H1 (cell line): ENCODE measurements around the gene SPOP. TPM values are rescaled to one million over a fixed set of nuclear protein-coding genes. Genes with fewer than 3 reads are reported as not detected.
A peak's percentile ranks its signal among the peaks of the same experiment; 100 is the strongest.

ENCODE experiments used
- CTCF ChIA-PET: fragments of 300-600 bp; sonication (Branson Sonifier 250); formaldehyde crosslinking; loops from one replicate; lab custom pipeline; 2021; ENCODE audit not compliant: partially characterized antibody; lab: Charles Lee
- POLR2A ChIA-PET: fragments of 300-600 bp; sonication (Branson Sonifier 250); formaldehyde crosslinking; loops from one replicate; lab custom pipeline; 2021; ENCODE audit warnings: inconsistent platforms; ENCODE audit not compliant: partially characterized antibody; lab: Charles Lee
- DNase-seq, 2 experiments: peaks; one replicate each; pipeline versions ENCODE4 v3.0.0 to v3.0.0-alpha.2; 2010 to 2022; ENCODE audit warnings: low spot score in 2 of 2, low read depth in 1 of 2, mixed read lengths in 1 of 2
- FAIRE-seq: peaks from 2 replicates; lab custom pipeline; 2011; peaks lifted over from hg19 to GRCh38; lab: Jason Lieb, UNC
- H2AFZ ChIP-seq: 2 replicates; pipeline ENCODE4 v1.8.1; 2012; ENCODE audit warnings: low read length, inconsistent platforms
- H2AK5ac ChIP-seq: 2 replicates; pipeline ENCODE4 v1.6.1; 2013; ENCODE audit warnings: low read depth, low read length
- H2BK120ac ChIP-seq: replicated peaks from 2 replicates; pipeline ENCODE3; 2013; ENCODE audit warnings: low read depth, low read length, inconsistent platforms
- H2BK12ac ChIP-seq: 2 replicates; pipeline ENCODE4 v1.6.1; 2013; ENCODE audit warnings: low read depth, low read length
- H2BK15ac ChIP-seq: 2 replicates; pipeline ENCODE4 v1.6.1; 2013; ENCODE audit warnings: low read length
- H2BK20ac ChIP-seq: 2 replicates; pipeline ENCODE4 v1.6.1; 2013; ENCODE audit warnings: low read length
- H2BK5ac ChIP-seq: 2 replicates; pipeline ENCODE4 v1.6.1; 2013; ENCODE audit warnings: low read depth, low read length
- H3K14ac ChIP-seq: 2 replicates; pipeline ENCODE4 v1.6.1; 2013; ENCODE audit warnings: inconsistent platforms; ENCODE audit not compliant: insufficient read length
- H3K18ac ChIP-seq: 2 replicates; pipeline ENCODE4 v1.6.1; 2013; ENCODE audit warnings: low read length; ENCODE audit errors: extremely low read depth
- H3K23ac ChIP-seq: 2 replicates; pipeline ENCODE4 v1.6.1; 2013; ENCODE audit warnings: inconsistent platforms; ENCODE audit not compliant: insufficient read length
- H3K23me2 ChIP-seq: 2 replicates; pipeline ENCODE4 v1.6.1; 2013; ENCODE audit warnings: low read depth, low read length
- H3K27ac ChIP-seq: 2 replicates; pipeline ENCODE4 v1.6.1; 2011; ENCODE audit warnings: low read depth, low read length, inconsistent platforms
- H3K27me3 ChIP-seq, 4 experiments: replicated peaks in 1 of 4; 1 replicate in 1 of 4; 2 replicates in 3 of 4; pipeline versions ENCODE4 v1.6.1 to v1.8.1; 2011 to 2013; ENCODE audit warnings: low read length in 3 of 4, mild to moderate bottlenecking in 3 of 4, inconsistent platforms in 2 of 4, mixed read lengths in 2 of 4, moderate library complexity in 1 of 4; ENCODE audit not compliant: control insufficient read depth in 3 of 4, insufficient read depth in 3 of 4; ENCODE audit errors: extremely low read depth in 1 of 4
- H3K36me3 ChIP-seq, 4 experiments: 2 replicates each; pipeline versions ENCODE4 v1.6.1 to v1.8.1; 2011 to 2013; ENCODE audit warnings: mild to moderate bottlenecking in 4 of 4, low read length in 3 of 4, moderate library complexity in 2 of 4, control low read depth in 1 of 4, inconsistent platforms in 1 of 4; ENCODE audit not compliant: insufficient read depth in 4 of 4, control insufficient read depth in 2 of 4
- H3K4ac ChIP-seq: replicated peaks from 2 replicates; pipeline ENCODE3; 2013; ENCODE audit warnings: low read length, low read depth, mixed read lengths, inconsistent platforms; ENCODE audit not compliant: insufficient read length
- H3K4me1 ChIP-seq, 4 experiments: replicated peaks in 1 of 4; 1 replicate in 1 of 4; 2 replicates in 3 of 4; pipeline versions ENCODE4 v1.6.1 to v1.8.1; 2011 to 2013; ENCODE audit warnings: low read length in 3 of 4, inconsistent platforms in 2 of 4, mixed read lengths in 1 of 4; ENCODE audit not compliant: insufficient read depth in 4 of 4, control insufficient read depth in 3 of 4
- H3K4me2 ChIP-seq, 2 experiments: 2 replicates each; pipeline versions ENCODE4 v1.6.1 to v1.8.1; 2011 to 2013; ENCODE audit warnings: low read depth in 2 of 2, low read length in 2 of 2, control low read depth in 1 of 2, inconsistent platforms in 1 of 2, mild to moderate bottlenecking in 1 of 2; ENCODE audit not compliant: insufficient read depth in 1 of 2
- H3K4me3 ChIP-seq, 4 experiments: fragments of 200-600, 300-600 bp in 1 of 4; sonication (generic), shearing (Covaris generic), sonication (Bioruptor Twin) in 1 of 4; 2 replicates each; pipeline versions ENCODE4 v1.5.1 to v1.8.1; 2011 to 2016; ENCODE audit warnings: low read length in 4 of 4, low read depth in 3 of 4, control low read depth in 2 of 4, inconsistent platforms in 2 of 4, mild to moderate bottlenecking in 2 of 4, mixed read lengths in 1 of 4, moderate library complexity in 1 of 4; ENCODE audit not compliant: insufficient read depth in 2 of 4; ENCODE audit errors: extremely low read depth in 1 of 4
- H3K56ac ChIP-seq: replicated peaks from 2 replicates; pipeline ENCODE3; 2013; ENCODE audit warnings: low read depth, mild to moderate bottlenecking, mixed read lengths, low read length, inconsistent platforms; ENCODE audit not compliant: insufficient read length
- H3K79me1 ChIP-seq: 2 replicates; pipeline ENCODE4 v1.6.1; 2013; ENCODE audit warnings: low read depth, low read length, control low read depth
- H3K79me2 ChIP-seq, 2 experiments: 2 replicates each; pipeline versions ENCODE4 v1.6.1 to v1.8.1; 2012 to 2013; ENCODE audit warnings: low read length in 2 of 2, mild to moderate bottlenecking in 2 of 2, inconsistent platforms in 1 of 2; ENCODE audit not compliant: insufficient read depth in 2 of 2, control insufficient read depth in 1 of 2
- H3K9ac ChIP-seq, 4 experiments: replicated peaks in 1 of 4; 1 replicate in 1 of 4; 2 replicates in 3 of 4; pipeline versions ENCODE4 v1.6.1 to v1.8.1; 2011 to 2013; ENCODE audit warnings: low read depth in 3 of 4, low read length in 3 of 4, control low read depth in 2 of 4, mild to moderate bottlenecking in 2 of 4, moderate library complexity in 2 of 4, inconsistent platforms in 1 of 4; ENCODE audit errors: extremely low read depth in 1 of 4
- H3K9me3 ChIP-seq, 2 experiments: 2 replicates each; pipeline versions ENCODE4 v1.6.1 to v1.8.1; 2012 to 2013; ENCODE audit warnings: mild to moderate bottlenecking in 2 of 2, moderate library complexity in 2 of 2, control low read depth in 1 of 2, inconsistent platforms in 1 of 2, low read depth in 1 of 2, low read length in 1 of 2, mixed read lengths in 1 of 2; ENCODE audit not compliant: insufficient read depth in 2 of 2
- H4K20me1 ChIP-seq, 2 experiments: replicated peaks in 1 of 2; 2 replicates each; pipeline versions ENCODE3 to v1.8.1; 2011 to 2013; ENCODE audit warnings: inconsistent platforms in 2 of 2, low read length in 2 of 2, mild to moderate bottlenecking in 1 of 2; ENCODE audit not compliant: insufficient read depth in 2 of 2, control insufficient read depth in 1 of 2
- H4K5ac ChIP-seq: 2 replicates; pipeline ENCODE4 v1.6.1; 2013; ENCODE audit warnings: low read length, low read depth, mixed read lengths, inconsistent platforms; ENCODE audit not compliant: insufficient read length
- H4K8ac ChIP-seq: 2 replicates; pipeline ENCODE4 v1.8.0; 2013; ENCODE audit warnings: mild to moderate bottlenecking, moderate library complexity, low read length, inconsistent platforms; ENCODE audit not compliant: insufficient read depth; ENCODE audit errors: extremely low read depth
- H4K91ac ChIP-seq: replicated peaks from 2 replicates; pipeline ENCODE3; 2013; ENCODE audit warnings: low read length, mixed read lengths, inconsistent platforms; ENCODE audit not compliant: insufficient read length
- ASH2L ChIP-seq: fragments of 200-600, 300-600 bp; sonication (generic); IDR thresholded peaks from one replicate; pipeline ENCODE4 v1.7.1; 2017; ENCODE audit warnings: low read length
- ATF2 ChIP-seq: IDR thresholded peaks from 2 replicates; pipeline ENCODE4 v1.6.1; 2012; ENCODE audit warnings: low read length, inconsistent platforms
- CTBP2 ChIP-seq: IDR thresholded peaks from 2 replicates; pipeline ENCODE4 v1.7.0; 2011; ENCODE audit warnings: borderline replicate concordance, mild to moderate bottlenecking, moderate library complexity, mixed read lengths, low read length; ENCODE audit not compliant: insufficient read depth, insufficient read length
- EZH2 ChIP-seq: fragments of 200-600 bp; sonication (generic); IDR thresholded peaks from 2 replicates; pipeline ENCODE4 v1.7.1; 2012; ENCODE audit warnings: low read depth, mild to moderate bottlenecking, moderate library complexity, low read length, inconsistent platforms; ENCODE audit not compliant: severe bottlenecking
- RNF2 ChIP-seq: fragments of 200-900, 300-1000 bp; sonication (generic); IDR thresholded peaks from 2 replicates; pipeline ENCODE4 v1.7.1; 2016; ENCODE audit warnings: borderline replicate concordance, low read depth, mild to moderate bottlenecking, antibody characterized with exemption, low read length; ENCODE audit not compliant: poor library complexity, severe bottlenecking; ENCODE audit errors: missing control alignments
- SAP30 ChIP-seq: fragments of 300-600 bp; sonication (generic); IDR thresholded peaks from 2 replicates; pipeline ENCODE4 v1.7.1; 2012; ENCODE audit warnings: low read length, moderate library complexity, mild to moderate bottlenecking, inconsistent platforms; ENCODE audit not compliant: insufficient read depth, insufficient replicate concordance
- SIRT6 ChIP-seq: IDR thresholded peaks from one replicate; pipeline ENCODE4 v1.7.1; 2012; ENCODE audit warnings: low read length, inconsistent platforms
- SP4 ChIP-seq: IDR thresholded peaks from 2 replicates; pipeline ENCODE4 v1.6.1; 2012; ENCODE audit warnings: low read length, inconsistent platforms
- WGBS, 2 experiments: shearing (Covaris generic) in 1 of 2; methylation state at CpG; one replicate each; pipeline versions ENCODE4 v1.1.6 to v1.1.7; 2013 to 2015; ENCODE audit warnings: low lambda C conversion rate in 2 of 2, mixed read lengths in 2 of 2, inconsistent platforms in 1 of 2, low coverage in 1 of 2, missing lambda C conversion rate in 1 of 2; ENCODE audit not compliant: insufficient replicate concordance in 2 of 2, insufficient coverage in 1 of 2, insufficient read length in 1 of 2; ENCODE audit errors: extremely low coverage in 1 of 2, missing lambda C conversion rate in 1 of 2; 5-methylcytosine and 5-hydroxymethylcytosine counted together
- polyA plus RNA-seq, 7 experiments: library from polyadenylated mRNA; depleted of rRNA in 3 of 7; stranded (reverse) in 5 of 7; unstranded in 2 of 7; fragments of >200 nt in 5 of 7; fragments of 200-250 nt in 2 of 7; gene quantifications; 1 replicate in 5 of 7; 2 replicates in 1 of 7; 4 replicates in 1 of 7; pipeline versions ENCODE4 v1.2.1 to v1.2.3, GENCODE V29; 2011 to 2013; ENCODE audit warnings: missing spikeins in 2 of 7, mixed read lengths in 2 of 7
- total RNA-seq: library from RNA; stranded (reverse); fragmentation: NEBNext Ultra II Directional; extraction: Animal tissue kit (Norgen Biotek cat#: 25700); gene quantifications from 2 replicates; pipeline ENCODE4 v1.2.1, GENCODE V29; 2021

The SPOP gene
- total and polyA plus RNA-seq, 2 of the 8 experiments (the other 6 are each of a cell fraction or from before 2014, with no cell fraction given): 13.3 to 25.6 TPM

- H3K27ac ChIP-seq: no peak overlapping the region
- peaks cover 0 to 43% of the 10 kb centered on the region in 2 experiments; a peak in 2 of 4 replicates for H3K79me2 ChIP-seq
- no peak overlapping the region for H3K18ac ChIP-seq
- peaks cover 0 to 2% of the 10 kb centered on the region in 2 experiments for H4K20me1 ChIP-seq
- no peak overlapping the region for H2AFZ ChIP-seq
- no peak overlapping the region for H3K56ac ChIP-seq
- DNase-seq (no peak), FAIRE-seq (no peak)
- H3K23ac ChIP-seq: no peak overlapping the region
- no peak overlapping the region for H2BK20ac ChIP-seq
- H2BK15ac ChIP-seq: no peak overlapping the region
- no peak overlapping the region for H4K91ac ChIP-seq
- no peak overlapping the region for H2AK5ac ChIP-seq
- H2BK12ac ChIP-seq: no peak overlapping the region
- no peaks in the 10 kb centered on the region for H3K79me1 ChIP-seq
- no peaks in the 10 kb centered on the region for H3K27me3 ChIP-seq
- H3K36me3 ChIP-seq: peaks cover 0 to 4% (median 0%) of the 10 kb centered on the region in 4 experiments; a peak in 1 of 8 replicates
- no peak overlapping the region for H3K14ac ChIP-seq
- no peak overlapping the region for H4K5ac ChIP-seq
- H2BK5ac ChIP-seq: no peak overlapping the region
- H3K9ac ChIP-seq: no peak overlapping the region
- H3K9me3 ChIP-seq: no peaks in the 10 kb centered on the region
- 93% methylated on average over 3 of the region's 3 CpGs; no CpG with 5 or more reads in 1 of the 2 experiments for WGBS, 2 experiments
- H3K4ac ChIP-seq: peak overlapping the region; percentile 69
- H3K4me1 ChIP-seq: peaks cover 0 to 2% (median 1%) of the 10 kb centered on the region in 4 experiments; a peak in 2 of 7 replicates
- H3K4me2 ChIP-seq: no peak overlapping the region
- ChIA-PET POLR2A (no interaction called here), CTCF (no interaction called here)
- H4K8ac ChIP-seq: no peak overlapping the region
- no peak overlapping the region for H2BK120ac ChIP-seq
- H3K23me2 ChIP-seq: 0 out of 2 replicates have a peak, but pooled peaks cover 2% of the 10 kb centered on the region
- no peak overlapping the region for H3K4me3 ChIP-seq
- TF ChIP-seq SIRT6 (no peak), ASH2L (no peak), RNF2 (no peak), EZH2 (no peak), SP4 (no peak), CTBP2 (no peak), SAP30 (no peak), ATF2 (no peak)
These were observed 37.3 kb downstream of the SPOP start for GRCh38 chr17:49640556-49640955.
